ENCODE measurements around the gene ATE1.
"Not testable (repeated sequence)": the region's sequence is repeated elsewhere in the genome, so short reads cannot be mapped to it uniquely, and the experiment has no call there.

The ATE1 gene

GRCh38 chr10:121735263-121735662 is 192.6 kb downstream of the ATE1 start:
- DNase-seq (ENCODE audit: low spot score) = no peak

GRCh38 chr10:121734589-121735045 is 193.2 kb downstream of the ATE1 start:
- peak; percentile 27 for DNase-seq (ENCODE audit: low spot score)

GRCh38 chr10:121732656-121733445 is 195.0 kb downstream of the ATE1 start:
- no peak for DNase-seq (ENCODE audit: low spot score)

GRCh38 chr10:121732172-121732571 is 195.7 kb downstream of the ATE1 start:
- no peak for DNase-seq (ENCODE audit: low spot score)

GRCh38 chr10:121724282-121724681 is 203.5 kb downstream of the ATE1 start:
- no peak for DNase-seq (ENCODE audit: low spot score)

- DNase-seq (ENCODE audit: low spot score) = no peak
Measured at GRCh38 chr10:121722665-121723064, 205.2 kb downstream of the ATE1 start.

GRCh38 chr10:121721257-121721656 is 206.6 kb downstream of the ATE1 start:
- no peak for DNase-seq (ENCODE audit: low spot score)

GRCh38 chr10:121715969-121716368 is 211.9 kb downstream of the ATE1 start:
- no peak for DNase-seq (ENCODE audit: low spot score)

GRCh38 chr10:121715076-121715475 is 212.8 kb downstream of the ATE1 start:
- DNase-seq (ENCODE audit: low spot score) = no peak

GRCh38 chr10:121713486-121713885 is 214.3 kb downstream of the ATE1 start:
- DNase-seq (ENCODE audit: low spot score) = no peak

- no peak for DNase-seq (ENCODE audit: low spot score)
Measured at GRCh38 chr10:121710971-121711370, 216.9 kb downstream of the ATE1 start.

- DNase-seq (ENCODE audit: low spot score) = no peak
Measured at GRCh38 chr10:121710207-121710606, 217.6 kb downstream of the ATE1 start.

GRCh38 chr10:121709675-121710073 is 218.2 kb downstream of the ATE1 start:
- DNase-seq (ENCODE audit: low spot score) = no peak

GRCh38 chr10:121708728-121709674 is 218.8 kb downstream of the ATE1 start:
- DNase-seq (ENCODE audit: low spot score) = no peak

GRCh38 chr10:121702351-121703320 is 225.2 kb downstream of the ATE1 start:
- DNase-seq (ENCODE audit: low spot score) = no peak

GRCh38 chr10:121700416-121700815 is 227.4 kb downstream of the ATE1 start:
- no peak for DNase-seq (ENCODE audit: low spot score)

- not testable (repeated sequence) for DNase-seq (ENCODE audit: low spot score)
Measured at GRCh38 chr10:121699703-121700102, 228.1 kb downstream of the ATE1 start.

- no peak for DNase-seq (ENCODE audit: low spot score)
Measured at GRCh38 chr10:121698902-121699301, 228.9 kb downstream of the ATE1 start.

GRCh38 chr10:121698336-121698735 is 229.5 kb downstream of the ATE1 start:
- no peak for DNase-seq (ENCODE audit: low spot score)

- no peak for DNase-seq (ENCODE audit: low spot score)
Measured at GRCh38 chr10:121696854-121697253, 231.0 kb downstream of the ATE1 start.

- DNase-seq (ENCODE audit: low spot score) = no peak
Measured at GRCh38 chr10:121695731-121696464, 231.9 kb downstream of the ATE1 start.

All from LoVo (cell line).